HG02798 (cell line): ENCODE measurements around the gene LRRC3C.
A peak's percentile ranks its signal among the peaks of the same experiment; 100 is the strongest.

Experiments
- ATAC-seq: cut with Tn5 transposase; IDR thresholded peaks from one replicate; pipeline ENCODE4 v1.9.1; 2021; ENCODE audit warnings: mild to moderate bottlenecking; ENCODE audit not compliant: unreplicated experiment, poor library complexity

LRRC3C gene

GRCh38 chr17:39923836-39924690 is 3.5 kb upstream of the LRRC3C start:
- ATAC-seq = no peak

- no peak for ATAC-seq
These were observed 2.9 kb upstream of the LRRC3C start for GRCh38 chr17:39924691-39925055.

- ATAC-seq = no peak
These were observed 2.0 kb upstream of the LRRC3C start for GRCh38 chr17:39925282-39926134.

GRCh38 chr17:39926135-39926587 is 1.4 kb upstream of the LRRC3C start:
- ATAC-seq = no peak

- ATAC-seq = peak; percentile 13
These were observed 888 bp upstream of the LRRC3C start for GRCh38 chr17:39926588-39927100.

- ATAC-seq = peak; percentile 19
These were observed 661 bp downstream of the LRRC3C start for GRCh38 chr17:39927929-39928857.

- peak; percentile 20 for ATAC-seq
These were observed 1.5 kb downstream of the LRRC3C start for GRCh38 chr17:39928858-39929645.

GRCh38 chr17:39929646-39930407 is 2.3 kb downstream of the LRRC3C start:
- no peak for ATAC-seq

- ATAC-seq = no peak
These were observed 6.4 kb downstream of the LRRC3C start for GRCh38 chr17:39933912-39934311.

- no peak for ATAC-seq
These were observed 6.8 kb downstream of the LRRC3C start for GRCh38 chr17:39934324-39934723.

- no peak for ATAC-seq
These were observed 8.4 kb downstream of the LRRC3C start for GRCh38 chr17:39935909-39936308.

GRCh38 chr17:39937447-39937846 is 9.9 kb downstream of the LRRC3C start:
- ATAC-seq = no peak

GRCh38 chr17:39938140-39938869 is 10.8 kb downstream of the LRRC3C start:
- ATAC-seq = no peak

GRCh38 chr17:39939106-39939505 is 11.6 kb downstream of the LRRC3C start:
- ATAC-seq = no peak

GRCh38 chr17:39939588-39940419 is 12.3 kb downstream of the LRRC3C start:
- peak; percentile 74 for ATAC-seq

- ATAC-seq = no peak
These were observed 16.3 kb downstream of the LRRC3C start for GRCh38 chr17:39943702-39944392.

- no peak for ATAC-seq
These were observed 16.8 kb downstream of the LRRC3C start for GRCh38 chr17:39944393-39944711.
